Stimulated activated CD8-positive, alpha-beta memory T cell treated with anti-CD3 and anti-CD28 coated beads, Interleukin-15, amount 100 ng/mL, for 48 hours (primary cell): Measurements from ENCODE around the gene ATP5MK.
A peak's percentile ranks its signal among the peaks of the same experiment; 100 is the strongest.
"Not testable (repeated sequence)": the region's sequence is repeated elsewhere in the genome, so short reads cannot be mapped to it uniquely, and the experiment has no call there.

Experiments used
- DNase-seq, 2 donors: peaks; one replicate each; pipeline ENCODE4 v3.0.0-alpha.2; 2020; ENCODE audit warnings: low read depth in 2 of 2

Gene ATP5MK, protein sequence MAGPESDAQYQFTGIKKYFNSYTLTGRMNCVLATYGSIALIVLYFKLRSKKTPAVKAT

DNA sequence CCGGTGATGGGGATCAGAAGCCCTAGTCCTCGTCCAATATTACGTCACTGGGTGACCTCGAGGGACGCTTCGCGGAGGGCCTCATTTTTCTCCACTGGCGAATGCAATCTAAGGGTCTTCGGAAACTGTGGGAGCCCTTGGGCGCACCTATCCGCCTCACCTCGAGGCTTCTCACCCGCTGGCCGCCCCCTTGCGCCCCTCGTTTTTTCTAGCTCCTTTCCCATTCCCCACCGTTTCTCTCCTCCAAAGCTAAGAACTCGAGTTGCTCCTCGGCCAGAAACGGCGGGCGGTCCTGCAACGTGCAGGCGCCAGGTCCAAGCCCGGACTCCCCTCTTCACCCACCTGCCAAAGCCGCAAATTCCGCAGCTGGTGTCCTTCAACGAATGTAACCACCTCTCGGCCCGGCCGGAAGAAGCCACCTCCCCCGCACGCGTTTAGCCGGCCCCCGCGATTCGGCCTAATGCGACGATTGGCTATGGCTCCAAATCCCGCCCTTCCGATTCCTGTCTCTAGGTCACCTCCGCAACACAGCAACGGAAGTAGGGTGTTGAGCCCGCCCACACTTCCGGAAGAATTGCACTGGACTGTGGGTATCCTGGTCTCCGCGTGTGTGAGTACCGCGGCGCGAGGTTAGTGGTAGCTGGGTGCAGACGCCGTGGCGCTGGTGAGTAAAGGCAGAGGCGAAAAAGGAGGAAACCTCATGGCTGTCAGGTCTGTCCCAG lies at the start of gene ATP5MK, which contains the start of gene PDCD11:
Gene ATP5MK, minus strand, starts transcription at position 409 of the 722 bp plus-strand sequence. CDS start 4,018 bp downstream, outside the sequence.
Gene PDCD11, plus strand, starts transcription at position 560 of the 722 bp plus-strand sequence. CDS start 1,801 bp downstream, outside the sequence.
- peak; percentile 95 to 96 for DNase-seq

DNA sequence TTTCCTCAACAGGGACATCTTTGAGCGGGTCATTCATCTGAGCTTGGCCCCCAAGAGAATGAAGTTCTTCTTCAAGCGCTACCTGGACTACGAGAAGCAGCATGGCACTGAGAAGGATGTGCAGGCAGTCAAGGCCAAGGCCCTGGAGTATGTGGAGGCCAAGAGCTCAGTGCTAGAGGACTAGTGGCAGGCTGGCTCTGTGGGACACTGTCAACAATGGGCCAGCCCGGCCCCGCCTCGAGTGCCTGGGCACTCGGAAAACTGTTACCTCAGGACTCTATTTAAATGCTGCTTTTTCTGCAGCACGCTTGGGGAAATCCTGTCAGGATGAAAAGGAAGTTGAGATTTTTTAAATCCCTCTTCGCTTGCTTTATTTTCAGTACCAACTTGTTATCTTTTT lies 49.1 kb upstream of the ATP5MK start:
- DNase-seq = no peak

DNA sequence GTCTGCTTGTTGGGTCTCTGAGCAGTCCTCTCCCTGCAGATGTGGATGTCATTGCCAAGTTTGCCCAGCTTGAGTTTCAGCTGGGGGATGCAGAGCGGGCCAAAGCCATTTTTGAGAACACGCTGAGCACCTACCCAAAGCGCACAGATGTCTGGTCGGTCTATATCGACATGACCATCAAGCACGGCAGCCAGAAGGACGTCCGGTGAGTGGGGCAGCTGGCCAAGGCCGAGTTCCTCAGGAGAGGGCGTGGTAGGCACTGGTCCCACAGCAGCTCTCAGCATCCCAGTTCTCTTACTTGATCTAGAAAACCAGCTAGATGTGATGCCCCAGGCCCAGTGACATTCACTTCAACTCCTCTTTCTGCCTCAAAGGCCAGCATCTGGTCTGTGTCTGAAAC lies 48.2 kb upstream of the ATP5MK start:
- no peak for DNase-seq

DNA sequence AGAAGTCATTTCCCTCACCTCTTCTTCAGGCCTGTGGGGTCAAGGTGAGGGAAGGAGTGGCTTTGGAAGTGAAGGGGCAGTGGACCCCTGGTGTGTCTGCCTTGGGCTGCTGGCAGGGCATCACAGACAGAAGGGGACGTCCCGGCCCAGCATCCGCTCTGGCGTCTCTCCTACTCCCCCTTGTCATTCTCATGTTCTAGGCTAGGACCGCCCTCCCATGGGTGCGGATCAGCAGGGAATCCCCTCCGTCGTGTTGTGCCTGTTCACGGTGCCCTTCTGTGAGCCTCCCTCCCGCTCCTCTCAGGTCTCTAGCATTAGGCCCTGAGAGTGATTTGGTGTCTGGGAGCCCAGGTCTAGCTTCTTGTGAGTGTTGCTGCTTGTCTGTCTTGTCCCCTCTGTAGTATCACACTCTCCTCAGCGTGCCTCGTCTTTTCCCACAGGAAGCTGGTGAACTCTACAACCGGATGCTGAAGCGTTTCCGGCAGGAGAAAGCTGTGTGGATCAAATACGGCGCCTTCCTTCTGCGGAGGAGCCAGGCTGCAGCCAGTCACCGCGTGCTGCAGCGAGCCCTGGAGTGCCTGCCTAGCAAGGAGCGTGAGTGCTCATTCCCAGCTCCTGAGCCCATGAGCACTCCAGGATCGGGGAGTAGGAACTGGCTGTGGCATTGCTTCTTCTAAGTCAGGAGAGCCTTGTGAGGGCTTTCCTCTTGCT lies 47.4 kb upstream of the ATP5MK start:
- DNase-seq = no peak

DNA sequence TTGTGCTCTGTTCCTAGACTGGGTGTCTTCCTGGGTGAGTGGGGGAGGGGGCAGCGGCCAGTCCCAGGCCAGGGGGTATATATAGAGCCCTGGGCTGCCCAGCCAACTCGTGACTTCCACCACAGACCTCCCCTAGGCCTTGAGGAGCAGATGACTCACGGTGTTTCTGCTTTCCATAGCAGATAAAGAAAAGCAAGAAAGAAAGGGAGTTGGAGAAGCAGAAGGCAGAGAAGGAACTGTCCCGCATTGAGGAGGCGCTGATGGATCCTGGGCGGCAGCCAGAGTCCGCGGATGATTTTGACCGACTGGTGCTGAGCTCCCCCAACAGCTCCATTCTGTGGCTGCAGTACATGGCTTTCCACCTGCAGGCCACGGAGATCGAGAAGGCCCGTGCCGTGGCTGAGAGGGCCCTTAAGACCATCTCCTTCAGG lies 45.8 kb upstream of the ATP5MK start:
- no peak for DNase-seq

DNA sequence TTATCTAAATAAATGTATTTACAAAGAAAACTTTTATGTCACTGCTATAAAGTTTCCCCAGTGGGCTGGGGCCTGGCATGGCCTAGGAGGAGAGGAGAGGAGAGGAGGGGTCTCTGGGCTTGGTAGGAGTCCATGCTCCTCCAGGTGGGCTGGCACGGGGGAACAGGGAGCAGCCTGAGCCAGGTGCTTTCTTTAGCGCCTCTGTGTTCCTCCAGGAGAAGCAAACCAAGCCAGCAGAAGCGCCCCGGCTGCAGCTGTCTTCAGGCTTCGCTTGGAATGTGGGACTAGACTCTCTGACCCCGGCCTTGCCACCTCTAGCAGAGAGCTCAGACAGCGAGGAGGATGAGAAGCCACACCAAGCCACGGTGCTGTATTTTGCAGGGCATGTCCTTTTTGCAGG lies 45.3 kb upstream of the ATP5MK start:
- no peak for DNase-seq

DNA sequence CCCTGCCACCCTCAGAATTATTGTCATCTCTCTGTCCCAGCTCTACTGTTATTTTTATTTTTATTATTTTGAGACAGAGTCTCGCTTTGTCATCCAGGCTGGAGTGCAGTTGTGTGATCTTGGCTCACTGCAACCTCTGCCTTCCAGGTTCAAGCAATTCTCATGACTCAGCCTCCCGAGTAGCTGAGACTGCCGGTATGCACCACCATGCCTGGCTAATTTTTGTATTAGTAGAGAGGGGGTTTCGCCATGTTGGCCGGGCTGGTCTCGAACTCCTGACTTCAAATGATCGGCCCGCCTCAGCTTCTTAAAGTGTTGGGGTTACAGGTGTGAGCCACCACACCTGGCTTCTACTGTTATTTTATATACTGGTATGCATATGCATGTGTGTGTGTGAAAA lies 44.9 kb upstream of the ATP5MK start:
- no peak for DNase-seq

DNA sequence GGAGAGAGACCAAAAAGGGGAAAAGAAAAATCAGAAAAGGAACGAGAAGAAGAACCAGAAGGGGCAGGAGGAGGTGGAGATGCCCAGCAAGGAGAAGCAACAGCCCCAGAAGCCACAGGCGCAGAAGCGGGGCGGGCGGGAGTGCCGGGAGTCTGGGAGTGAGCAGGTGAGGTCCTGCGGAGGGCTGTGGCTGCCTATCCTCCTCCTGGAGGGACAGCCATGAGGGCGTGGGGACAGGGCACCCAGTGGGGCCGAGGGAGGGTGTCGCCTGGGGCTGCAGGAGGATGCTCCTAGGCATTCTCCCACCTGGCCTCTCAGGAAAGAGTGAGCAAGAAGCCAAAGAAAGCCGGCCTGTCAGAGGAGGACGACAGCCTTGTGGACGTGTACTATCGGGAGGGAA lies 44.1 kb upstream of the ATP5MK start:
- no peak for DNase-seq

DNA sequence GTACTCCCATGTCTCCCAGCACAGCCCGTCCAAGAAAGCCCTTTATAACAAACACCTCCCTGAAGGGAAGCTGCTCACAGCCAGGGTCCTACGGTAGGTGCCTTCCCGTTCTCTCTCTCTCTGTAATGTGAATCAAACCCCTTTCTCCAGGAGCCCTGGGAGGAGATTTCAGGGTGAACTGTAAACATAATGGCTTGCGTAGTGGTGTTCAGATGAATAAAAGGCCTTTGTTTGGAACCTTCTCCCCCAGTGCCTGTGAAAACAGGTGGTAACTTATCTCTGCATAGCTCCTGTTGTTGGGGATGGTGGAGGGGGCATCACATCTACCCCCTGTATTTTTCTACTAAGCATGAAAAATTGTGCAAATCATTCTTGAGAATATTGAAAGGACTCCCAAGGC lies 43.5 kb upstream of the ATP5MK start:
- DNase-seq = no peak

DNA sequence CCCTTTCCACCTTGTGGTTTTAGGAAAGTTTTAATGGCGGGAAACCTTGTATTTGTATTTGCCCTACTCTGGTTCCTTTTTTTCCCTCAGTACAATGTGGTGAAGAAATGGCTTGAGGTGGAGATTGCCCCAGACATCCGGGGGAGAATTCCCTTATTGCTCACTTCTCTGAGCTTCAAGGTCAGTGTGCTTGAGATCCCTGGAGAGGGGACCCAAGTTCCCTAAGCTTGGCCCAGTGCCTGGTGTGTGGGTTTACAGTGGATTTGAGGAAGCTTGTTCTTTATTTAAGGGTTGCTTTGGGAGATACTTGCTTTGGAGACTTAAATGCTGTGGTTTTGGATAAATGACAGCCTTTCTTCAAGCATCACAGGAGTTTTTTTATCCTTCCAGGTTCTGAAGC lies 37.6 kb upstream of the ATP5MK start:
- no peak for DNase-seq

DNA sequence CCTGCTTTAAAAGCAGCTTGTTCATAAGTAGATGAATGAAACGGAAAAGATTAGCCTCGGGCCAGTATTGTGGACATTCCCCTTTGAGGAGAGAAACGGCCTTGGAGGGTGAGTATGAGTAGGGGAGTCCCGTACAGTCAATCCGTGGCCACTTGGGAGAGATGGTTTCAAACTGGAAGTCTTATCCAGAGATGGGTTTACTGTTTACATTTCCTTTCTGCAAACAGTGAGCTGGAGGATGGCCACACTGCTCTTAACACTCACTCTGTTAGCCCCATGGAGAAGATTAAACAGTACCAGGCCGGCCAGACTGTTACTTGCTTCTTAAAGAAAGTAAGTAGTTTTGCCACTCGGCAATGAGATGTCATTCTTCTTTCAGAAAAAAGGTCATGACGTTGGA lies 35.6 kb upstream of the ATP5MK start:
- DNase-seq = no peak

DNA sequence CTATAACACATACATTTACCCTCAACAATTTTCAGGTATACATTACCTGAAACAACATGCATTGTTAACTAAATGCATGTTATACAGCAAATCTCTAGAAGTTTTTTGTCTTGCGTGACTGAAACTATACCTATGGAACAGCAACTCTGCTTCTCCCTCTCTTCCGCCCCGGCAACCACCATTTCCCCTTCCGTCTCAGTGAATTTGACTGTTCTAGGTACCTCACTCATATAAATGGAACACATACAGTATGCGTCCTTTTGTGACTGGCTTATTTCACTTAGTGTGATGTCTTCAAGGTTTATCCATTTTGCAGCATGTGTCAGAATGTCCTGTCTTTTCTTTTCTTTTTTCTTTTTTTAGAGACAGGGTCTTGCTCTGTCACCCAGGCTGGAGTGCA lies 33.4 kb upstream of the ATP5MK start:
- no peak for DNase-seq

DNA sequence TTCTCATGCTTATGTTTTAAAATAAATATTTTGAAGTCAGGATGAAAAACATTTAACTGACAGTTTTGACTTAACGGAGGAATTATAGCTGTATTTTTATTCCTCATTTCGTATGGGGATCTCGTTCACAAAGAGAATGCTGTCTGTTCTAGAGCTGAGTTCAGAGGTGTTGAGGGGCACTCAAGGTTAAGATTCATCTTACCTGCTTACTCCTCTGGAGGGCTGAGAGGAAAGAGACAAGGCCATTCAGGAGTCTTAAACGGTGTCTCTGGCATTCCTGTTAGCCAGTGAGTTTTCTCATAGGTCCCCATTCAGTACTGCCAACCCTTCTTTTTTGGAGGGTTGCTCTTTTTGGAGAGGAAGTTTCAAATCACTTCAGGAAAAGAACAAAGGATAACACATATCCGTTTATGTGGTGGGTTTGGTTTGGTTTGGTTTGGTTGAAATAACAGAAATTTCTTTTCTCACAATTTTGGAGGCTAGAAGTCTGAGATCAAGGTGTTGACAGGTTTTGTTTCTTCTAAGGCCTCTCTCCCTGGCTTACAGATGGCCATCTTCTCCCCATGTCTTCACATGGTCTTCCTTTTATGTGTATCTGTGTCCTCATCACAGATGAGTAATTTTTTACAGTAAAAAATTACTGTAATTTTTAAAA lies 32.8 kb upstream of the ATP5MK start:
- no peak for DNase-seq

DNA sequence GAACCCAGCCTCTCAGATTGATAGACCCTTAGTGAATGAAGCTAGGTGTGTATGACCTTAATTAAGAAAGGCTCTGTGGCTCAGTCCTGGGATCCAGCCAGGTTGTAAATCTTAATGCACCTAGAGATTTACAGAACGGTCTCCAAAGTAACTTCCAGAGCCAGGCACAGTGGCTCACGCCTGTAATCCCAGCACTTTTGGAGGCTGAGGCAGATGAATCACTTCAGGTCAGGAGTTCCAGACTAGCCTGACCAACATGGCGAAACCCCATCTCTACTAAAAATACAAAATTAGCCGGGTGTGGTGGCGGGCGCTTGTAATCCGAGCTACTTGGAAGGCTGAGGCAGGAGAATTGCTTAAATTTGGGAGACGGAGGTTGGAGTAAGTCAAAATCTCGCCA lies 31.6 kb upstream of the ATP5MK start:
- no peak for DNase-seq

DNA sequence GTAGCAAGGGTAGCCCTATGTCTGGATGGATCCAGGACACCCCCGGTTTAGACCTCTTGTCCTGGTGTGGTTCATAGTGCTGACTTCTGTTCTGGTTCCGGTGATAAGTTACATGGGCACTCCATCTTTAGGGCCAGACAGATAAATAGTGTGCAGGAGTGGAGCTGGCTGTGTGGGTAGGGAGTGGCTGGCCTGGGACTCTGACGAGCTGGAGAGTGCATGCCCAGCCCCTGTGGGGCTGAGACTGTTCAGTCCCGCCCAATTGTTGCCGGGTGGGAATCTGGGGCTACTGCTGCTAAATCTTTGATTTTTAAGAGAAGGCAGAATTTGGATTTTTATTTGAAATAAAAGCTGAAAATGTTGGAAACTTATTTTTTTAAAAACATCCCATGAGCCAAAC lies 27.5 kb upstream of the ATP5MK start:
- no peak for DNase-seq

DNA sequence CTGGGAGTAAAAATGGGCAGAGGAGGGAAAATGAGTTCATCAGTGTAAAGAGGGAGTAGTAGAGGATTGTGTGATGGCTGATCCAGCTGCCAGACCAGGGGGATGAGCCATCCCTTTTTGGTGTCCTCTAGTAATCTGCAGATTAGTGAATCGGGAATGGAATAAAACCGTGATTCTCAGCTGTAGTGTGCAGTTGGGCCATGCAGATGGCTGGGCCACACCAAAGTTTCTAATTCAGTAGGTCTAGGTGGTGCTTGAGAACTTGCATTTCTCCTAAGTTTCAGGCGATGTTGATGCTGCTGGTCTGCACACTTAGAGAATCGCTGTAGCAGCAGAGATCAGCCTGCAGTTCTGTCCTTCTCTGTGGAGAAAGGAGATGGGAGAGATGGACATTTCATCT lies 22.8 kb upstream of the ATP5MK start:
- DNase-seq = no peak

DNA sequence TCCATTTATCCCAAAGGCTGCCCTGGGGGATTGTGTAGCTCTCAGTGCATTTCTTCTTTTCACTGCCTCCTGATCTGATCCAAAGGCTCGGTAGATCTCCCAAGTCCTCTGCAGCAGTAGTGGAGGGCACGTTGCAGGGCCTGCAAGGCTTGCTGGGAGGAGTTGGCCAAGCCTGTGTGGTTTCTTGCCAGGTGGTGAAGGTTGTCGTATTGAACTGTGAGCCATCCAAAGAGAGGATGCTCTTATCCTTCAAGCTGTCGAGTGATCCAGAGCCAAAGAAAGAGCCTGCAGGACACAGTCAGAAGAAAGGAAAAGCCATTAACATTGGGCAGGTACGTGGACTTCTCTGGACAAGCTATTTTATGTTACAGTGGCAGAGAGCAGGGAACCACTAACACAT lies 21.3 kb upstream of the ATP5MK start:
- no peak for DNase-seq

DNA sequence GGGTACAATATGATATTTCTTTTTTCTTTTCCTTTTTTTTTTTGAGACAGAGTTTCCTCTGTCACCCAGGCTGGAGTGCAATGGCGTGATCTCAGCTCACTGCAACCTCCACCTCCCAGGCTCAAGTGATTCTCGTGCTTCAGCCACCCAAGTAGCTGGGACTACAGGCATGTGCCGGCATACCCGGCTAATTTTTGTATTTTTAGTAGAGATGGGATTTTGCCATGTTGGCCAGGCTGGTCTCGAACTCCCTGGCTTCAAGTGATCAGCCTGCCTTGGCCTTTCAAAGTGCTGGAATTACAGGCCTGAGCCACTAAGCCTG lies 20.8 kb upstream of the ATP5MK start:
- DNase-seq = not testable (repeated sequence)

DNA sequence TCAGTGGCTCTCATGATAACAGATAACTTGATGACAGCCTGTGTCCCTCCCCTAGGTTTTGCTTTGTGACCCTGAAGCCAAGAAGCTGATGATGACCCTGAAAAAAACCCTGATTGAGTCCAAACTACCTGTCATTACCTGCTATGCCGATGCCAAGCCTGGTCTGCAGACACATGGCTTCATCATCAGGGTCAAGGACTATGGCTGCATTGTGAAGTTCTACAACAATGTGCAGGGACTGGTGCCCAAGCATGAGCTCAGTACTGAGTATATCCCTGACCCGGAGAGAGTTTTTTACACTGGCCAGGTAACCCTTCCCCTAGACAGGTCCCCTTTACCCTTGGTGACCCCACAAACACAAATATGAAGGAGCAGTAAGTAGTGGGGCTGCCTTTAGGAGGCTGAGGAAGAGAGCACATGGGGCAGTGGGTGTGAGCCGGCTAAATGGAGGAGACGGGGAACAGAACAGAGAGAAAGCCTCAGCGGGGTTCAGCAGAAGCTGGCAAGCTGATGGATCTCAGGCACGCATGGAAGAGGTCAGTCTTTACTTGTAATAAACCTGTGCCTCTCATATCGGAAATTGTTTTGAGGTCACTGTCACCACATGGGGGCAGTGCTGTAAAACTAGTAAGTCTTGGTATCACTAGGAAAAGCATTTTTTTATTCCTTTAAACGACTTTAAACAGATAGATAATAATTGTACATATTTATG lies 20.3 kb upstream of the ATP5MK start:
- peak; percentile 6 to 10 for DNase-seq

DNA sequence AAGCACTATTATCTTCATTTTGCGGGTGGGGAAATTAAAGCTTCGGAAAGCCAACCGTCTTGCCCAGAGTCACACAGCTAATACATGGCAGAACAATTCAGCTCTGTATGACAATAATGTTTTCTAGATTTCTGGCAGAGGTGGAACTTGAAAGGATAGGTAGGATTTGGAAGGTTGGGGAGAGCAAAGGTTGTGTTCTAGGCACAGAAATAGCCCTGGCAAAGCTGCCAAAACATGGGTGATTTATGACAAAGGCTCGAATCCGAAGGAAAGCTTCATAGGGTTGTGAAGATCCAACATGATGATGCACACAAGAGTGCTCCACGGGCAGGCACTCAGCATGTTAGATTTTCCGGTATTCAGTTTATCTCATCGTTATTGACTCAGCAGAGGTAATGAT lies 19.3 kb upstream of the ATP5MK start:
- DNase-seq = no peak

DNA sequence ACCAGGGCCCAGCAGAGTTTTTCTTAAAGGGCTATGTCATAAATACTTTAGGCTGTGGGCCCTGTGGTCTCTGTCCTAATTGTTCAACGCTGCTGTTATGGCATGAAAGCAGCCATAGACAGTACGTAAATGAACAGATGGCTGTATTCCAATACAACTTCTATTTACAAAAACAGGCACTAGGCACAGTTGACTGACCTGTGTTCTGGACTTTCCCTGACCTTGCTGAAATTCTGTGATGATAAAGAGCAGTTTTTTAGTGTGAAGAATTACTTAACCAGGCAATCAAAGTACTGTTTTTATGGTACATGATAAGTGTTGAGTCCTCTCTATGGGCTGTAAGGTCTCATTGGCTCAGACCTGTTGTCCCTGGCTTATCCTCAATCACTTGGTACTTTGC lies 17.3 kb upstream of the ATP5MK start:
- no peak for DNase-seq

DNA sequence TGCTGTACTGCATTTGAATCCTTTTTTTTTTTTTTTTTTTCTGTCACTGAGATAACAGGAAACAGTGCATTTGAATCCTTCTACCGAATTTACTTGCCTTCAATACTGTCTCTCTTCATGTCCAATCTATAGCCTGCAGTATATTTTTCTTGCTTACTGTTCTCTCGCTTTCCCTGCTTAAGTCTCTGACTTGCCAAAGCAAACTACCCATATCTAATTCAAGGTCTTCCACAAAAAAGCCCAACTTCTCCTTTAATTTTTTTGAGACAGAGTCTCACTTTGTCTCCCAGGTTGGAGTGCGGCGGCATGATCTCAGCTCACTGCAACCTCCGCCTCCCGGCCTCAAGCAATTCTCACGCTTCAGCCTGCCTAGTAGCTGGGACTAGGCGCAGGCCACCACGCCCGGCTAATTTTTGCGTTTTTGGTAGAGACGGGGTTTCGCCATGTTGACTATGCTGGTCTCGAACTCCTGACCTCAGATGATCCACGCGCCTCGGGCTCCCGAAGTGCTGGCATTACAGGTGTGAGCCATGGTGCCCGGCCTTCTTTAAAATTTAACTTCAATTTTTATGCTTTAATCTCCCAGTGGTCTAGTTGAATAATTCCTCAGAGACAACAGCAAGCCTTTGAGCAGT lies 1.0 kb upstream of the ATP5MK start:
- DNase-seq = no peak
